Activated T-helper 1 cell treated with anti-CD3 and anti-CD28 coated beads, Interleukin-12 subunit alpha, Interleukin-12 subunit beta, Interleukin-2, Interleukin-4 antibody, amounts not matched to agents 30 ng/mL and 10 ng/mL and 1 ng/mL, durations not matched to agents 14 hours and 24 hours and 36 hours (primary cell): ENCODE results near the gene MLXIP. TPM values are rescaled to one million over a fixed set of nuclear protein-coding genes. Genes with fewer than 3 reads are reported as not detected.
"Not testable (repeated sequence)": the region's sequence is repeated elsewhere in the genome, so short reads cannot be mapped to it uniquely, and the experiment has no call there.

Source experiments
- DNase-seq: peaks from one replicate; pipeline ENCODE4 v3.0.0; 2021; ENCODE audit warnings: low spot score
- H3K27ac Mint-ChIP-seq: one replicate; pipeline ENCODE4 v1.8.0; 2021; ENCODE audit warnings: mild to moderate bottlenecking, mixed read lengths
- H3K27me3 Mint-ChIP-seq: one replicate; pipeline ENCODE4 v1.8.0; 2022; ENCODE audit warnings: mild to moderate bottlenecking, moderate library complexity, mixed read lengths; ENCODE audit not compliant: insufficient read depth
- H3K36me3 Mint-ChIP-seq: one replicate; pipeline ENCODE4 v1.8.0; 2021; ENCODE audit warnings: low read depth, mixed read lengths
- H3K4me1 Mint-ChIP-seq: one replicate; pipeline ENCODE4 v1.8.0; 2021; ENCODE audit warnings: low read depth, mixed read lengths
- H3K4me3 Mint-ChIP-seq: one replicate; pipeline ENCODE4 v1.8.0; 2021; ENCODE audit warnings: mild to moderate bottlenecking, moderate library complexity, mixed read lengths
- H3K9me3 Mint-ChIP-seq: one replicate; pipeline ENCODE4 v1.8.0; 2021; ENCODE audit warnings: mixed read lengths
- intact Hi-C: fragments of 100-400 bp; cut with micrococcal nuclease; formaldehyde crosslinking; loops from one replicate; pipeline ENCODE4 v1.15.1; 2024
- total RNA-seq: library from RNA; stranded (reverse); gene quantifications from 2 replicates; pipeline ENCODE4 v1.2.3, GENCODE V29; 2022

Gene MLXIP
- total RNA-seq, 1 donor from 2014 or later = 62.1 TPM

DNA sequence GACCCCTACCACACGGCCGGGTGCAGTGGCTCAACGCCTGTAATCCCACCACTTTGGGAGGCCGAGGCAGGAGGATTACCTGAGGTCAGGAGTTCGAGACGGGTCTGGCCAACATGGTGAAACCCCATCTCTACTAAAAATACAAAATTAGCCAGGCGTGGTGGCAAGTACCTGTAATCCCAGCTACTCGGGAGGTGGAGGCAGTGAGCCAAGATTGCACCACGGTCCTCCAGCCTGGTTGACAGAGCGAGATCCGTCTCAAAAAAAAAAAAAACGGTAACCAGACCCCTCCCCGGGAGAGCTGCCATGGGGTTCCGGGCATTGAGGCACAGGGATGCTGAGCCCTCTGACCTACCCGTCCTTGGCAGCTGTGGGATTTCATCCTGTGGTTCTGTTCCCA, 35.1 kb upstream of the MLXIP start:
- intact Hi-C loops = no loop called here
- Mint-ChIP-seq H3K27ac (no peak overlapping the region), H3K4me3 (no peak overlapping the region), H3K9me3 (no peaks in the 10 kb centered on the region), H3K4me1 (no peaks in the 10 kb centered on the region), H3K36me3 (no peaks in the 10 kb centered on the region), H3K27me3 (no peaks in the 10 kb centered on the region)
- DNase-seq = no peak

DNA sequence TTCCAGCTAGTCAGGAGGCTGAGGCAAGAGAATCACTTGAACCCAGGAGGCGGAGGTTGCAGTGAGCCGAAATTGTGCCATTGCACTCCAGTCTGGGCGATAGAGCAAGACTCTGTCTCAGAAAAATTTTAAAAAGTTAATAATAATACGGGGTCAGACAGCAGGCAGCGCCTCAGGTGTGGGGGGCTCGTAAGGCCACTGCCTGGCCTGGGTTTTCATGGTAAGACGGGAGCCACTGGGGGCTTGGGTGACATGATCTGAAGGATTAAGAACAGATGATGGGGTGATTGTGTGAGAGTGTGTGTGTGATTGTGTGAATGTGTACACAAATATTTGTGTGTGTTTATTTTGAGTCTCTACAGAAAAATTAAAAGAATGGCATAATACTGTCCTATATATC, 33.3 kb upstream of the MLXIP start:
- H3K4me1 Mint-ChIP-seq = no peaks in the 10 kb centered on the region
- H3K27ac Mint-ChIP-seq = no peak overlapping the region

DNA sequence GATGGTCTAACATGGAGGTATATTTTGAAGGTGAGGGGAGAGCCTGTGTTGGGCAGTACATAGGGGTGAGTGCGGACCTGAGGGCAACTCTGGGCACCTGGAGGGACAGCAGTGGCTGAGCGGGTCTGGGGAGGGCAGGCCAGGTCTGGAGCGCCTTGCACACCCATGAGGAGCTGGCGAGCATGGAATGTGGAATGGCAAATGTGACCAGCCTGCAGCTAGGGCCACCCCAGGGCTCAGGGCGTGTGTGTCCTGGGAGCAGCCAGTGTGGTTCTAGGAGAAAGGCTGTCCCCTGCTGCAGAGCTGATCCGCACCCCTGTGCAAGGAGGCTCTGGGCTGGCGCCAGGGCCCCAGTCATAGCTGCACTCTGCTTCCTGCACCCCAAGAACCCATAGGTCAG, 32.4 kb upstream of the MLXIP start:
- H3K36me3 Mint-ChIP-seq = no peaks in the 10 kb centered on the region
- DNase-seq = no peak
- H3K27ac Mint-ChIP-seq = no peak overlapping the region
- no peaks in the 10 kb centered on the region for H3K9me3 Mint-ChIP-seq
- no peak overlapping the region for H3K4me3 Mint-ChIP-seq
- H3K27me3 Mint-ChIP-seq = no peaks in the 10 kb centered on the region
- intact Hi-C loops = no loop called here
- no peaks in the 10 kb centered on the region for H3K4me1 Mint-ChIP-seq

More for the DNA sequence above, 33.3 kb upstream of the MLXIP start:
- Mint-ChIP-seq H3K9me3 (no peaks in the 10 kb centered on the region), H3K27me3 (no peaks in the 10 kb centered on the region), H3K36me3 (no peaks in the 10 kb centered on the region), H3K4me3 (no peak overlapping the region)
- no peak for DNase-seq
- intact Hi-C loops = no loop called here

DNA sequence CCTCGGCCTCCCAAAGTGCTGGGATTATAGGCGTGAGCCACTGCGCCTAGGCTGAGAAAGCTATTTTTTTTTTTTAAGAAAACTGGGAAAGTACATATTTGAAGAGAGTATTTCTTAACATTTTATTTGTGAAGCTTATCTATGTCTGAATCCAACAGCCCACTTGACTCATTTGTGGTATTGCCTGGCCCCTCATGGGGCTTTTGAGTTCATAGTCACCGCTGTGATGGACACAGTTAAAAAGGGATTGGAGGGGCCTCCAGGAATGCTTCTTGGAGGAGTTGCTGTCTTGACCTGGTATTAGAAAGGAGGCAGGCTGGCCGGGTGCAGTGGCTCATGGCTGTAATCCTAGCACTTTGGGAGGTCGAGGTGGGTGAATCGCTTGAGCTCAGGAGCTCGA, 30.4 kb upstream of the MLXIP start:
- H3K27me3 Mint-ChIP-seq = no peaks in the 10 kb centered on the region
- intact Hi-C loops = no loop called here
- H3K4me3 Mint-ChIP-seq = no peak overlapping the region
- H3K36me3 Mint-ChIP-seq = no peaks in the 10 kb centered on the region
- H3K4me1 Mint-ChIP-seq = no peaks in the 10 kb centered on the region
- no peak for DNase-seq
- H3K27ac Mint-ChIP-seq = no peak overlapping the region
- H3K9me3 Mint-ChIP-seq = no peaks in the 10 kb centered on the region

DNA sequence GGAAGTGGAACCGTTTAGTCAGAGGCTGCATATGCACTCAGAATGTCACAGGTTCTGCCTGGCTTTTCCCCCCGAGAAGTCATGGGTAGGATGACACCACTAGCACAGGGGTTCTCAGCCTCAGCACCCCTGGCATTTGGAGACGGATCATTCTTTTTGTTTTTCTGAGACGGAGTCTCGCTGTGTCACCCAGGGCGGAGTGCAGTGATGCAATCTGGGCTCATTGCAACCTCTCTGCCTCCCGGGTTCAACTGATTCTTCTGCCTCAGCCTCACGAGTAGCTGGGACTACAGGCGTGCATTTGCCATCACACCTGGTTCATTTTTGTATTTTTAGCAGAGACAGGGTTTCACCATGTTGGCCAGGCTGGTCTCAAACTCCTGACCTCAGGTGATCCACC, 28.7 kb upstream of the MLXIP start:
- Mint-ChIP-seq H3K36me3 (no peaks in the 10 kb centered on the region), H3K9me3 (no peaks in the 10 kb centered on the region), H3K27me3 (no peaks in the 10 kb centered on the region), H3K27ac (no peak overlapping the region), H3K4me3 (no peak overlapping the region), H3K4me1 (no peaks in the 10 kb centered on the region)
- intact Hi-C loops = no loop called here
- no peak for DNase-seq

DNA sequence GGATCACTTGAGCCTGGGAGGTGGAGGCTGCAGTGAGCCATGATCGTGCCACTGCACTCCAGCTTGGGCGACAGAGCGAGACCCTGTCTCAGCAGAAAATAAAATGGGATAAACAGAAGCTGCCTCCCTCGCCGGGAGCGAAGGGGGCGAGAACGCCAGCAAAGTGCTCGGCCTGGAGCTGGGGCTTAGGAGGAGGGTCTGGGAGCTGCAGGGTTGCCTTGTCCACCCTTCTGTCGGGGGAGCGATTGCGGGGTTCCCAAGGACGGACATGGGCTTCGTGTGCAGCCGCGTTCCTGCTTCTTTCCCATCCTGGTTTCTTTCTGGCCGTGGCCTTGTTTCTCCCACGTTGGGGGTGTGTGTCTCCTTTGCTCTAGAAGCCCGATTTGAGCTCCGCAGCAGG, 27.9 kb upstream of the MLXIP start:
- intact Hi-C loops = no loop called here
- DNase-seq = no peak
- H3K4me3 Mint-ChIP-seq = no peak overlapping the region
- H3K4me1 Mint-ChIP-seq = no peaks in the 10 kb centered on the region
- H3K9me3 Mint-ChIP-seq = no peaks in the 10 kb centered on the region
- H3K36me3 Mint-ChIP-seq = no peaks in the 10 kb centered on the region
- H3K27ac Mint-ChIP-seq = no peak overlapping the region
- no peaks in the 10 kb centered on the region for H3K27me3 Mint-ChIP-seq

DNA sequence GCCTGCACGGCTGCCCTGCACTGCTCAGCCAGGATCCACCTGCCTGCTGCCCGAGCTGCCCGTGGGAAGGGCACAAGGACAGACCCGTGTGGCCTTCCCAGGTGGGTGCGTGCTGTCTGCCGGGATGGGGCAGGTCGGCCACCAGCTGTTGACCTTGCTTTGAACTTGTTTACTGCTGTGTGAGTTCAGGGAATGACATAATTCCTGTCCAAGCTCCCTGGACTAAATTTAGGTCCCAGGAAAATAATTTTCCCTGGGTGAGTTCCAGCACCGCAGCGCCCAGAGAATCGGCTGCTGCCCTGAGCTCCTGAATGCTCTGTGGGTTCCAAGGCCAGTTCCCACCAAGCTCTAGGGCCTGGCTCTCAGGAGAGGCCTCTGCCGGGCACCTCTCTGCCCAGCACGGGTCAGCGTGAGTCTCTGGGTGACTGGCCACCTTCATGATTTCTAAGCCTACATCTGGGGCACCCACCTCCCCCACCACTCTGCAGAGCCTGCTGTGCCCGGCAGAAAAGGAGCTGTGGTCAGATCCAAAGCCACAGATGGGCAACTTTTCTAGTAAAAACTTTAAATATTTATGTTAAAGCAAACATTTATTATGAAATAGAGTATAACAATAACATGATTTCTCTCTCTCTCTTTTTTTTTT, 27.2 kb upstream of the MLXIP start:
- no peaks in the 10 kb centered on the region for H3K27me3 Mint-ChIP-seq
- H3K36me3 Mint-ChIP-seq = no peaks in the 10 kb centered on the region
- no peak overlapping the region for H3K4me3 Mint-ChIP-seq
- intact Hi-C loops = no loop called here
- H3K27ac Mint-ChIP-seq = no peak overlapping the region
- no peaks in the 10 kb centered on the region for H3K4me1 Mint-ChIP-seq
- H3K9me3 Mint-ChIP-seq = no peaks in the 10 kb centered on the region
- DNase-seq = no peak

DNA sequence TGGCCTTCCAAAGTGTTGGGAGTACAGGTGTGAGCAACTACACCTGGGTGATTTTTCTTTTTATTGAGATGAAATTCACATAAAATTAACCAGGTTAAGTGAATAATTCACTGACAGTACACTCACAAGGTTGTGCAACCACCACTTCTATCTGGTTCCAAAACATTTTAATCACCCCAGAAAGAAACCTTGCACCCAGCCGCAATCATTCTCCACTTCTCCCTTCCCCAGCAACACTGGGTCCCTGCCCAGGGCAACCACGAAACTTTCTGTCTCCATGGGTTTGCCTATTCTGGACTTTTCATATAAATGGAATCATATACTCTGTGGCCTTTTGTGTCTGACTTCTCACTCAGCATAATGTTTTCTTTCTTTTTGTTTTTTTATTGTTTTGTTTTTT, 26.3 kb upstream of the MLXIP start:
- Mint-ChIP-seq H3K9me3 (no peaks in the 10 kb centered on the region), H3K4me3 (no peak overlapping the region), H3K36me3 (no peaks in the 10 kb centered on the region), H3K27me3 (no peaks in the 10 kb centered on the region), H3K4me1 (no peaks in the 10 kb centered on the region), H3K27ac (no peak overlapping the region)
- DNase-seq = no peak
- intact Hi-C loops = no loop called here

DNA sequence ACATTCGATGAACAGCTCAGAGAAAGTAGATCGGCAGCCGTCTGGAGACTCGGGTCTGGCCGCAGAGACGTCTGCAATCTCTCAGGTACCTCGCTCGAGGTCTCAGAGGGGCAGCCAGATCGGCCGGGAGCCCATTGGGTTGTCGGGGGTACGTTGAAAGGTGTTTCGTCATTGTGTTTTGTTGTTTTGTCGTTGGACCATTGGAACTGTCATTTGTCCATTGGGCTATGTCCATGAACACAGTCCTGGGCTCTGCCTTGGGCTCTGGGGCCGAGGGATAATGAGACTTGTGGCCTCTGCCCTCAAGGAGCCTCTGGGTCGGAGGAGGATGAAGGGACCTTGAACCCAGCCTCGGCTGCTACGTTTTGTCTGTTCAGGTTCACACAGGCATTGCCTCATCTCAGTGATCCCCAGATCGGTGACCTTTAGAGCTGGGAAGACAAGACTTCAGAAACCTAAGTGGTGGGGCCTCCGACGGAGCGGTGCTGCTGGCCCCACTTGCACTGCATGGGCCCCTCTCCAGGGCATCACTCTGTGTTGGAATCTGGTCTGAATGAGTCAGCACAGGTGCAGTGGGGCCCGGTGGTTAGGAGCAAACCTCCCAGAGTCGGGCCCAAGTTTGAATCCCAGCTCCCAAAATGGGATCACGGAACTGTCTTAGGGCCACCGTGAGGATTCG, 23.6 kb upstream of the MLXIP start:
- H3K27ac Mint-ChIP-seq = no peak overlapping the region
- no peaks in the 10 kb centered on the region for H3K27me3 Mint-ChIP-seq
- H3K9me3 Mint-ChIP-seq = no peaks in the 10 kb centered on the region
- no peaks in the 10 kb centered on the region for H3K4me1 Mint-ChIP-seq
- no peak overlapping the region for H3K4me3 Mint-ChIP-seq
- DNase-seq = no peak
- peaks cover 1% of the 10 kb centered on the region for H3K36me3 Mint-ChIP-seq
- intact Hi-C loops = loop anchor here (1.0 to 2.0 kb wide), 5 partner anchors 28 to 171 kb away; partner anchors contain the start of gene DIABLO

DNA sequence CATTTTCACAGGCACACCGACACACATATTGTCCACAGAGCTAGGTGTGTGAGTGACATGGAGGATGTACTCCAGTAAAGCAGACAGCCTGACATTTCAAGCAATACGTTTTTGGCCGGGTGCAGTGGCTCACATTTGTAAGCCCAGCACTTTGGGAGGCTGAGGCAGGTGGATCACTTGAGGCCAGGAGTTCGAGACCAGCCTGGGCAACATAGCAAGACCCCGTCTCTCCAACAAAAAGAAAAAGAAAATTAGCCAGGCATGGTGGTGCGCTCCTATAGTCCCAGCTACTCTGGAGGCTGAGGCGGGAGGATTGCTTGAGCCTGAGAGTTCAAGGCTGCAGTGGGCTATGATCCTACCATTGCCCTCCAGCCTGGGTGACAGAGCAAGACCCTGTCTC, 22.1 kb upstream of the MLXIP start:
- H3K36me3 Mint-ChIP-seq, H3K4me1 Mint-ChIP-seq, H3K27me3 Mint-ChIP-seq, H3K9me3 Mint-ChIP-seq, DNase-seq, intact Hi-C loops, H3K27ac Mint-ChIP-seq, H3K4me3 Mint-ChIP-seq: not testable (repeated sequence)

DNA sequence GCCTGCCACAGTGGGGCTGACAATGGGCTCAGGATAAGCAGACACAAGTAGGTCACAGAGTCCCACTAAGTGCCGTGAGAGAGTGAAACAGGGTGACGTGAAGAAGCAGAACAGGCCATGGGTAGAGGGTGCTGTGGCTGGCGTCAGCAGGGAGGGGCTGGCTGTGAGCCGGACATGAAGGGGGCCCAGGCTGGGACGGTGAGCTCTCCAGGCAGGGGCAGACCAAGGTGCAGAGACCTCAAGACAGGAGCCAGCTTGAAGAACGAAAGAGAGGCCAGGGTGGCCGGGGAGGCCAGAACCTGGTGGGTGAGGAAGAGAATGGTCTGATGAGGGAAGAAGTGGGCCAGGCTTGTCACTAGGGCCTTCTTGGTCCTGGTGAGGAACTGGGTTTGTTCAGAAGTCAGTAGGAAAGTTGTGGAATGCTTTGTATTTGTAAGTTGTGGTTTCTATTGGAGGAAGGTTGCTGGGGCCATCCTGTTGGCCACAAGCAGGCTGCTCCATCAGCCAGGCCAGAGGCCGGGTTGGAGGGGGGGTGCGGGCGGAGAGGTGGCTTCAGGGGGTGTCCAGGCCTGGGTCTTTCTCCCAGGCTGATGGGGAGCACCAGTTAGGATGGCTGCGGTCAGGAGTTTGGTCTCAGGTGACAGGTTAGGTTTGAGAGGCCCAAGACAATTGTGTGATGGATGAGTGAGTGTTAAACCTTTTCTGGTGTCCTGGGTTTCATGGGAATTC, 21.4 kb upstream of the MLXIP start:
- no peak overlapping the region for H3K4me3 Mint-ChIP-seq
- peaks cover 1% of the 10 kb centered on the region for H3K36me3 Mint-ChIP-seq
- DNase-seq = no peak
- H3K9me3 Mint-ChIP-seq = no peaks in the 10 kb centered on the region
- no peaks in the 10 kb centered on the region for H3K4me1 Mint-ChIP-seq
- no peak overlapping the region for H3K27ac Mint-ChIP-seq
- H3K27me3 Mint-ChIP-seq = no peaks in the 10 kb centered on the region
- intact Hi-C loops = no loop called here

DNA sequence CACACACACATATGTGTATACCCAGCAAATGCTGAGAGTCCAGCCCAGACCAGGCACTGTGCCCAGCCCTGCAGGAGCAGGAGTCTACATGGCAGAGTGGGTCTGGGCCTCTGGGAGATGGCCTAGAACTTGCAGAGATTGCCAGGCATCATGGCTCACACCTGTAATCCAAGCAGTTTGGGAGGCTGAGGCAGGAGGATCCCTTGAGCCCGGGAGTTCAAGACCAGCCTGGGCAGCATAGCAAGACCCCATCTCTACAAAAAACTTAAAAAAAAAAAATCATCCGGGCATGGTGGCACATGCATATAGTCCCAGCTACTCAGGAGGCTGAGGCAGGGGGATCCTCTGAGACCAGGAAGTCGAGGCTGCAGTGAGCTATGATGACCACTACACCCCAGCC, 20.8 kb upstream of the MLXIP start:
- Mint-ChIP-seq H3K4me1 (no peaks in the 10 kb centered on the region), H3K4me3 (no peak overlapping the region), H3K36me3 (peaks cover 1% of the 10 kb centered on the region), H3K27ac (no peak overlapping the region), H3K9me3 (no peaks in the 10 kb centered on the region), H3K27me3 (no peaks in the 10 kb centered on the region)
- intact Hi-C loops = no loop called here
- DNase-seq = no peak

DNA sequence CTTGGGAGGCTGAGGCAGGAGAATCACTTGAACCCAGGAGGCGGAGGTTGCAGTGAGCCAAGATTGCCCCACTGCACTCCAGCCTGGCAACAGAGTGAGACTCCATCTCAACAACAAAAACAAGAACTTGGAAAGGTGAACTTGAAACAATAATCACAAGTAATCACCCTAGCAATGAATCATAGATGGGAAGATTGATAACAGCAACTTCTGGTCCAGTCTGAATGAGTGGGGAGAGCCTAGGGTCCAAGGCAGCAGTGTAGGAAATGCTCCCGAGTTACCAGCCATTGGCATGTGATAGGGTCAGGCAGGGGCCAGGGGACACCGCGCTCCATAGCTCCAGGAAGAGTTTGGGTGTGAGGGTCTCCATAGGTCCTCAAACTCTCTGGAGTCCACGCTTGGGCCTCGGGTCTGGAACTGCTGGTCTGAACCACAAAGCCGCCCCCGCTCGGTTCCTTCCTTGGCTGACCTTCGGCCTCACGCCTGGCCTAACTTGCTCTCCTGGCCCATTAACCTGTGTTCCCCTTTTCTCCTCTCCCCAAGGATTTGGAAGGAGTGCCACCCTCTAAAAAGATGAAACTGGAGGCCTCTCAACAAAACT, 19.9 kb upstream of the MLXIP start:
- H3K4me1 Mint-ChIP-seq = peaks cover 9% of the 10 kb centered on the region
- no peak for DNase-seq
- intact Hi-C loops = no loop called here
- H3K27ac Mint-ChIP-seq = no peak overlapping the region
- peaks cover 3% of the 10 kb centered on the region for H3K36me3 Mint-ChIP-seq
- H3K4me3 Mint-ChIP-seq = no peak overlapping the region
- no peaks in the 10 kb centered on the region for H3K9me3 Mint-ChIP-seq
- no peaks in the 10 kb centered on the region for H3K27me3 Mint-ChIP-seq
